PC-9 (cell line): ENCODE measurements around the gene OTOR.

Experiments used
- EZH2 ChIP-seq: fragments of 200-600 bp; sonication (generic); IDR thresholded peaks from 2 replicates; pipeline ENCODE4 v1.8.0; 2017; ENCODE audit warnings: antibody characterized with exemption, low read depth
- TF ChIP-seq, protein P1 (sequence below): fragments of 200-600 bp; sonication (generic); conservative IDR thresholded peaks from 2 replicates; pipeline ENCODE4 v1.6.1; 2017; ENCODE audit warnings: mixed run types, antibody characterized with exemption, mild to moderate bottlenecking, moderate library complexity

GRCh38 chr20:16781496-16781895 lies 33.3 kb downstream of the OTOR start:
- TF ChIP-seq, protein P1, sequence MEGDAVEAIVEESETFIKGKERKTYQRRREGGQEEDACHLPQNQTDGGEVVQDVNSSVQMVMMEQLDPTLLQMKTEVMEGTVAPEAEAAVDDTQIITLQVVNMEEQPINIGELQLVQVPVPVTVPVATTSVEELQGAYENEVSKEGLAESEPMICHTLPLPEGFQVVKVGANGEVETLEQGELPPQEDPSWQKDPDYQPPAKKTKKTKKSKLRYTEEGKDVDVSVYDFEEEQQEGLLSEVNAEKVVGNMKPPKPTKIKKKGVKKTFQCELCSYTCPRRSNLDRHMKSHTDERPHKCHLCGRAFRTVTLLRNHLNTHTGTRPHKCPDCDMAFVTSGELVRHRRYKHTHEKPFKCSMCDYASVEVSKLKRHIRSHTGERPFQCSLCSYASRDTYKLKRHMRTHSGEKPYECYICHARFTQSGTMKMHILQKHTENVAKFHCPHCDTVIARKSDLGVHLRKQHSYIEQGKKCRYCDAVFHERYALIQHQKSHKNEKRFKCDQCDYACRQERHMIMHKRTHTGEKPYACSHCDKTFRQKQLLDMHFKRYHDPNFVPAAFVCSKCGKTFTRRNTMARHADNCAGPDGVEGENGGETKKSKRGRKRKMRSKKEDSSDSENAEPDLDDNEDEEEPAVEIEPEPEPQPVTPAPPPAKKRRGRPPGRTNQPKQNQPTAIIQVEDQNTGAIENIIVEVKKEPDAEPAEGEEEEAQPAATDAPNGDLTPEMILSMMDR = no peak
- TF ChIP-seq EZH2 = no peak
